Stimulated activated CD4-positive, alpha-beta T cell treated with anti-CD3 and anti-CD28 coated beads, Interleukin-4, amount 100 ng/mL, for 1 hour (primary cell): ENCODE results near the gene SRRM3.
"Not testable (repeated sequence)": the region's sequence is repeated elsewhere in the genome, so short reads cannot be mapped to it uniquely, and the experiment has no call there.

Source experiments
- DNase-seq: peaks from one replicate; pipeline ENCODE4 v3.0.0-alpha.2; 2020

The SRRM3 gene

DNA sequence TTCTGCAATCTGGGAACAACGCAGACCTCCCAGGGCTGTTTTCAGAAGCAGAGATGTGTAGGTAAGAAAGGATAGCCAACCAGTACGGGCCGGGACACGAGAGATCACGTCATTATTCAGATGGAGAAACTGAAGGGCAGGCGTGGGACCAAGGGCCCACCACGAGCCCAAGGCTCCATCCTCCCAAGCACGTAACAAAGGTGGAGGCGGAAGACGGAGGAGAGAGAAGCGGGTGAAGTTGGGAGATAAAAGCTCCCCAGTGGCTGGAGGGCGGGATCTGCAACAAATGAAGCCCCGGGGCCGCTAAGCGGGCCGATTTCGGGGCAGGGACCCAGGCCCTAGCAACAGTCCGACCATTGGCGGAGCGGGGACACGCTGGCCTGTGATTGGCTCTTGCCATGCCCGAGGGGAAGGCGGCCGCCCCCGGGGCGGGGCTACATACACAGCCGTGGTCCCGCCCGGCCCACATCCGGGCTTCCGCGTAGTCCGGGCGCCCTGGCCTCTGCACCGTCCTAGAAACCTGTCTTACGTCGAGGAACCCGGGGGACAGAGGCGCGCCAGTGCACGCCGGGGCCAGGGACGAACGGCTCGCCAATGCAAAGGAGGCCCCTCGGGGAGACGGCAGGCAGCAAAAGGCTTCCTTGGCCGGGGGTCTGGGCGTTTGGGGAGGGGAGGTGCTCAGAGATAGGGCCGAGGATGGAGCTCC is 116.2 kb downstream of the SRRM3 start:
- DNase-seq = peak; percentile 93

DNA sequence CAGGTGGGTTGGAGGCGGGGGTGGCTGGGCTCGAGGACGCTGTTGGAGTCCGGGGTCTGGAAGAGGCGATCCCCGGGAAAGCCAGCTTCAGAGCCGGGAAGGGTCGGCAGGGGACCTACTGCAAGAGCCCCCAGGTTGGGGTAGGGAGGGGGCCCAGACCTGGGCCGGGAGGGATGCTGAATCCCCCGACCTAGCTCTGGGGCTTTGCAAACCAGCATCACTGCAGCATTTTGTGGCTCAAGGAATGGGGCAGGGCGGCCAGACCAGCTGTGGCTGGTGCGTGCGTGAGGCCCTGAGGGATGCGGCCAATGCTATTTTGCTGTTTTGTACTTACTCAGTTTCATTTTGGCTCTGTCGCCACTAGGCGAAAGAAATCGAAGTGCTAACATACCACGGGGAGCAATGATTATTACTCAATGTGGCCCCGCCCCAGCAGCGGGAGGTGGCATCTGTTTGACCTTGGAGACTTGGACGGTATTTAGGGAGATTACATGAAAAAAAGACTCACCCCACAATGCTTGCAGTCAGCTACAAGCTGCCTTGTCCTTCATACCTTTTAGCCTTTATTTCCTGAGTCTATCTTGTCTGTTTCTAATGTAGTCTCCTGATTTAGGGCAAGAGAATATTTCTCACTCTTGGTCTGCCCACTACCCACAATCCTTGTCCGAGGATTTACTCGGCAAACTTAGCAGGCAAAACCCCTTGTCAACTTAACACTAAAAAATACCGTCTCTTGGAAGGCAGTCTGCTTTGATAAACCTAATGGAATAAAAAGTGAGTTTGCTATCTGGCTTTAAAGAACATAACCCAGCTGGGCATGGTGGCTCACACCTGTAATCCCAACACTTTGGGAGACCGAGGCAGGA is 117.0 kb downstream of the SRRM3 start:
- peak; percentile 56 for DNase-seq

DNA sequence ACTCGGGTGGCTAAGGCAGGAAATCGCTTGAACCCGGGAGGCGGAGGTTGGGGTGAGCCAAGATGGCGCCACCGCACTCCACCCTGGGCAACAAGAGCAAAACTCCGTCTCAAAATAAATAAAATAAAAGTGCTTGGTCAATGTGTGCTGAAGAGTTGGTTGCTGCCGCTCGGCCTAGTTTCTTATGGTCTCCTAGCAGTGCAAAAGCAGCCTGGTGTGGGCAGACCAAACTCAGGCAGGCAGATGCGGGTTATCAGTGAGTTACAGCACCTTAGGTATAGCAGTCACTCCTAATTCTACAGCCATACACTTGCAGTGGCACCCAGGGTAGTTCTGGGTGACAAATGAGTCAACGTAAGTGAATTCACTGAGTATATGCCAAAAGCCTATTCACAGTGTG is 123.4 kb downstream of the SRRM3 start:
- no peak for DNase-seq

DNA sequence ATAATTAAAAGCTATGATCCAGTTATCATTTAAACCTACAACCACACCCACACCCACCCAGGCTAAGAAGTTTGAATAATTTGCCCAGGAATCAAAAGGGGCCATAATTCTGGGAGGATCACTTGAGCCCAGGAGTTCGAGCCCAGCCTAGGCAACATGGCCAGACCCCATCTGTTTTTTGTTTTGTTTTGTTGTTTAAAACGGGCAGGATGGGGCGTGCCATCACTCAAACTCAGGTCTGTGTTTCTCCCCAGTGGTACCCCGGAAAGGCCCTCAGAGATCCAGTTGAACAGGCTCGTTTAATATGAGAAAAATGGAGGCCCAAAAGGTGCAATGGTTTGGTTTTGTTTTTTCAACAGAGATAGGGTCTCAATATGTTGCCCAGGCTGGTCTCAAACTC is 124.1 kb downstream of the SRRM3 start:
- DNase-seq = no peak

DNA sequence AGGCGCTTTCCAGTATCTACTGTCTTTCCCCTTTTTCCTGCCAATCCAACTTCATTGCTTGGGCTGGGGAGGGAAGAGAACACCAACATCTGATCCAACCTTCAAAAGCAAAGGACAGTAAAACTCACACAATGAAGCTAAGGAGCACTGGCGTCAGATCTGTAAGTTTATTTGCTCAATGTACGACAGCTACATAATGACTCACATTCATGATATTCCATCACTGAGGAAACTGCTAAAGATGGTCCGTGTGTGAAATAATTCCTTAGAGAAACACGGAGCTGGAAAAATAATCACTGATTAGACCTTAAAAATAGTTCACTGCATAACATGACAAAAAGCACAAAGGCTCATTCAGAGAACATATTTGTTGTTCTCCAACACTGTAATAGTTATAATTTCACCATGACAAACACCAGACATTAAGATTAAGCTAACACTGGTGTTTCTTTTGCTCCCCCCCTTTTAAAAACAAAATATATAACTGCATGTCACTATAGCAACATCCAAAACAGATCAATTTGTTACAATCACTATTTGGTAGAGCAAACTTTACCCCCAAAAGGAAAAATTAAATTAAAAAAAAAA is 125.0 kb downstream of the SRRM3 start:
- no peak for DNase-seq

DNA sequence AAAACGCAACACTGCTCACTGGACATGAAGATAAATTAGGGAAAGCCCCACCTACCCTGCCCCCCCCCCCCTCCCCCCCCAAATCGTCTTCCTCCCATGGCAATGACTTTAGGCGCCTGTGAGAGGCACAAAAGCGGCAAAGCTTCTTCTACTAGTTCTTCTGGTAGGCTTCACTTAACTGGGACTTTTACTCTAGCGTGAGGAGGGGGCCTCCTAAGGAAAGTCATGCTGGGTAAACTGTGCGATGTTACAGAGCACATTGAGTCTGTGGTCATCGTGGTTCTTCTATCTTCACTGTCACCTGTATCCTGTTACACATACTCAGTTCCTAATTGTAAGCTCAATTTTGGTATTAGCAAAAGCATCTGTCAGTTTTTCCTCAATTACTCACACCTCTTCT is 125.9 kb downstream of the SRRM3 start:
- DNase-seq = no peak

DNA sequence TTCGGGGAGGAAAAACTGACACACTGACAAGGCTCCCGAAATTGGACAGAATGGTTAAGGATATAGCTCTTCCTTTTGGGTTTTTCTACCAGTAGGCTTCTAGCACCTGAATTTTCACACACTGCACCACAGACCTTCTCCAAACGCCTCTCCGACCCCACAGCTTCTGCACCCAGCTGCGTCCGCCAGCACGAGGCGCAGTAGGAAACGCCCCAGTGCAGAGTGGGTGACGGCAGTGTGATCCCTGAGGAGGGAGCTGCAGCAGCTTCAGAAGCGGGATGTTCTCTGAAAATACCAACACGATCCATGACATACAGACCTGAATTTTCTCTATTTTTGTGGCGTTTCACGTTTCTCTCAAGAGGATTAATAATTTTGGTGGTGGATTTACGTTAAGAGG is 126.7 kb downstream of the SRRM3 start:
- DNase-seq = no peak

DNA sequence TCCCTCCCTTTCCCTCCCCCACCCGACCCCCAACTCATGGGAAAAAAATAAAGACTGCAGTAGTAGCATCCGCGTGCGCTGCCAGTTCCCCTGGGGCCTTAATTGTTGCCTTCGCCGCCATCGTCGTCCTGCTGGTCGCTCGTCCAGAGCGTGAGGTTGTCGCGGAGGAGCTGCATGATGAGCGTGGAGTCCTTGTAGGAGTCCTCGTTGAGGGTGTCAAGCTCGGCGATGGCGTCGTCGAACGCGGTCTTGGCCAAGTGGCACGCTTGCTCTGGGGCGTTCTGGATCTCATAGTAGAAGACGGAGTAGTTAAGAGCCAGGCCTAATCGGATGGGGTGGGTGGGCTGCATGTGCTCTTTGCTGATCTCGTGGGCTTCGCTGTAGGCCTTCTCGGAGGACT is 127.8 kb downstream of the SRRM3 start:
- no peak for DNase-seq

DNA sequence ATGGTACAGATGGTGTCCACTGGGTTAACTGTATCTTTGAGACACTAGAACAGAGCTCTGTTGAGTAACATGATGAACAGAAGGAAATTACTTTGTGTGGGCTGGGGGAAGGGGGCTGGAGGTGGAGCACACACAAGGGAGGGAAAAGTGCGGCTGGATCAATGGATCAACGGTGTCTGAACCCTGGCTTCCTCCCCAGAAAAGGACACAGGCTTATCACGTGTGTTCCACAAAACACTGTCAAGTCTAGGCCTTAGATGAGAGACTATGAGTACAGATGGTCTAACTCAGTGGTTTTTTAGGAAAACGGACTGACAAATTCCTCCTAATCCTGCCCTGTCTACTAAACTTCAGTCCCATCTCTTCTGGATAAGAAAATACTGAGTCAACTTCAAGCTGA is 128.6 kb downstream of the SRRM3 start:
- DNase-seq = no peak

DNA sequence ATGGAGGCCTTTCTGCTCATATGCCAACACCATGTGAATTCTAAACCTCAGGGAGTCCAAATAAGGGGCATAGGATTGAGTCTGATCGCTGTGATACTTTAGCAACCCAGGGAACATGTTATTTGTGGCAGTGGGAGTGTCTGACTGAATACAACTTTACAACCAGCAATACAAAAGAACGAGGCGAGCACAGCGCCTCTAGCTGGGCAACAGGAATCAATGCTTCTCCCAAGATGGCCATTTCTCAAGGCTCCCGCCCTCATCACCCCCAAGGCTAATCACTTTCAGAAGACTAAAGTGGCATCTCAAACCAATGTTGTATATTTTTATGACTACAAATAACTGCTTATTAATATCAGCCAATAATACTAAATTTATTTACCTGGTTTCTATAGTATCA is 129.0 kb downstream of the SRRM3 start:
- DNase-seq = no peak

DNA sequence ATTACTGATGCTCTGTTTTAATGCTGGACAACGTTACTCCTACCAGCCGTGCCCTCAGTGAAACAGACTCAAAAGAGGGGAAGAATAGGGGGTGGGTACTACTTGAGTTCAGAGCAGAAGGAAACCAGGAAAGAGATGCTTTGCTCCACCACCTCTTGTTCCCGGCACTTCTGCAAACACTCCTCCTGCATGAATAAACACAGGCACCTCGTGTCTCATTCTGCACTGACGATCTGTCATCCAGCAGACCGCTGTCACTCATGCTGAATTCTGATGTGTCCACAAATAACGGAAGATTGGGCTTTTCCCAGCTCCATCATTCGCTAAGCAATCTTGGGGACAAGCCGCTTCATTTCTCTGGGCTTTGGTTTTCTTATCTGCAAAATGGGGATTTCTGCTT is 130.4 kb downstream of the SRRM3 start:
- DNase-seq = no peak

DNA sequence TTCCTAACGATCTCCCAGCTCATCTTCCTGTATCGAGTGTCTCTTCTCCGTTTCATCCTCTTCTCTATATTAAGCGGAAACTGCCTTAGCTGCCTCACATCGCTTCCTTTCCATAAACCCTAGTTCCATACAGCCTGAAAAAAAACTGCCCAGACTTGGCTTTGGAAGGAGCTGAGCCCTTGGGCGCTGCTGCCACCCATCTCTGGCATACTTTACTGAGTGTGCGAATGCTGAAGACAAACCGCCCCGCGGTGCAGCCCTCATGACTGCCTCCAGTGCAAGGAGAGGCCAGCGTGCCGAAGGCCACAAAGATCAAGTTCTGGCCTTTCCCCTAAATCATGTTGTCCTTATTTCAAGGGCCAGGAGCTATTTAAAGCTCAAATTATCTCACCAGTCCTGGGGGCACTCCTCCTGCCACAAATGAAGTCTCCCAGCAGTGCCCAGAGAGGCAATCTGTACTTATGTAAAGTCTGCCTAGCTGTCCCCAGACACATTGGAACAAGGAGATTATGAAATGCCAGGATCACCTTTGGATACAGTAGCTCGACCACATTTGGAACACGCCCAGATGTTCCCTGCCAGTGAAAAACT is 131.9 kb downstream of the SRRM3 start:
- no peak for DNase-seq

DNA sequence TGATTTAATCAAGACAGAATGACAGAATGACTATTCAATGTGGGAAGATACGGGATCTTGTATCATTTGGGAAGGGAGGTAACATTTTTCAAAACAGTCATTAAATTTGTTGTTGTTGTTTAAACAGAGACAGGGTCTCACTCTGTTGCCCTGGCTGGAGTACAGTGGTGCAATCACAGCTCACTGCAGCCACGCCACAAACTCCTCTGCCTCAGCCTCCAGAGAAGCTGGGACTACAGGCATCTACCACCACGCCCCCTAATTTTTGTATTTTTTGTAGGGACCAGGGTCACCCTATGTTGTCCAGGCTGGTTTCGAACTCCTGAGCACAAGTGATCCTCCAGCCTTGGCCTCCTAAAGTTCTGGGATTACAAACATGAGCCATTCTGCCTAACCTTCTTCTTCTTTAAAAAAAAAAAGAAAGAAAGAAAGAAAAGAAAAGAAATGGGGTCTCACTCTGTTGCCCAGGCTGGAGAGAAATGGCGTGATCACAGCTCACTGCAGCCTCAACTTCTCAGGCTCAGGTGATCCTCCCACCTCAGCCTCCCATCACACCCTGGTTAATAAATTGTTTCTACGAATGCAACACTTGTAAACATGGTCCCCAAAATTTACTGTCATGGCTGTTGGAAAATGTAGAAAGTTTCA is 132.7 kb downstream of the SRRM3 start:
- no peak for DNase-seq

DNA sequence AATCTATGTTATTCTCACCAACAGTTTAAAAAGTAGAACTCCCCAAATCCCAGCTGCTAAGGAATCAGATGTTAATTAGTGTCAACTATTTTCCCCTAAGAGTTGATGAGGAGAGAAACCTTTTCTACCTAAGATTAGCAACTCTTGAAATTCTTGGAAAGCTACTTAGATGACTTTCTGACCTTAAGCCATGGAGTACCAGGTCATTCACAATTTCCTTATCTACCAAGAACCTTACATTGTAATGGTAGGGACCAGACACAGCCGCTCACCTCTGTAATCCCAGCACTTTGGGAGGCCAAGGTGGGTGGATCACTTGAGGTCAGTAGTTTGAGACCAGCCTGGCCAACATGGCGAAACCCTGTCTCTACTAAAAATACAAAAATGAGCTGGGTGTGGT is 133.7 kb downstream of the SRRM3 start:
- DNase-seq = not testable (repeated sequence)

DNA sequence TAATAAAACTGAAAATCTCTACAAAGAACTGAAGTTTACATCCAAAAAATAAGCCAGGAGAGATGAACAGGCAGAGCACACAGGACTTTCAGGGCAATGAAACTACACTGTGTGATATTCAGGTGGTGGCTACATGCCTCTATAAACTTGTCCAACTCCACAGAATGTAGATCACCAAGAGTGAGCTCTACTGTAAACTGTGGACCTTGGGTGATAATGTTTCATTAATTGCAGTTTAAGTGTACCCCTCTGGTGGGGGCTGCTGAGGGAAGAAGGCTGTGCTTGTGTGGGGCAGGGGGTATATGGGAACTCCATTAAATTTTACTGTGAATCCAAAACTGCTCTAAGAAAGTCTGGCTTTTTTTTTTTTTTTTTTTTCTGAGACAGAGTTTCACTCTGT is 134.4 kb downstream of the SRRM3 start:
- no peak for DNase-seq
